Measurements from ENCODE around the gene HSP90B1. TPM values are rescaled to one million over a fixed set of nuclear protein-coding genes. Genes with fewer than 3 reads are reported as not detected.

The HSP90B1 gene
- total and polyA plus RNA-seq, 9 of the 15 experiments (the other 6 are each of a cell fraction or from before 2014, with no cell fraction given) = 196 to 719 (median 557) TPM

GRCh38 chr12:103960616-103961227, 30.5 kb downstream of the HSP90B1 start (continued):
- TF ChIP-seq SOX6 (IDR thresholded peaks at IDR 0.05) = 0 out of 2 replicates have a peak, but pooled peaks have one; percentile 34
- peak; percentile 77 for TF ChIP-seq TEAD4 (IDR thresholded peaks at IDR 0.05; ENCODE audit: low read length)
- no peak for TF ChIP-seq TEAD4 (CRISPR knock-in tag; IDR thresholded peaks at IDR 0.05; ENCODE audit: borderline replicate concordance)
- TF ChIP-seq BCOR (IDR thresholded peaks at IDR 0.05) = no peak
- no peak for TF ChIP-seq TCF7L2 (IDR thresholded peaks at IDR 0.05; ENCODE audit: low read depth, low read length)

- in situ Hi-C loops (cut with MboI) (no loop called here), intact Hi-C loops (cut with micrococcal nuclease) (loop anchor here (5.0 kb wide), 1 partner anchor 145 kb away; no protein-coding TSS in a partner anchor)
- H3K27me3 ChIP-seq (ENCODE audit: control insufficient read depth in 2 of 2, insufficient read depth in 2 of 2, low read length in 2 of 2) = no peaks in the 10 kb centered on the region
- no peaks in the 10 kb centered on the region for H3K9me1 ChIP-seq (ENCODE audit: control insufficient read depth, insufficient read depth, low read length)
- ATAC-seq (no peak), FAIRE-seq (no peak), DNase-seq (ENCODE audit: extremely low read depth in 1 of 4, low spot score in 3 of 4) (no peak)
- no peak overlapping the region for H3K27ac ChIP-seq (ENCODE audit: extremely low read depth, low read depth, low read length)
- 38% methylated on average over 1 of the region's 1 CpG for WGBS (ENCODE audit: insufficient coverage, low coverage, missing lambda C conversion rate)
- peaks cover 6 to 22% of the 10 kb centered on the region in 2 experiments; a peak in 4 of 5 replicates for H3K4me1 ChIP-seq (replicated peaks in 1 of 2; ENCODE audit: control insufficient read depth in 2 of 2, insufficient read depth in 2 of 2, low read length in 2 of 2)
- CTCF ChIA-PET (ENCODE audit: low intra/inter-chr PET ratio) = interaction anchor here (0.5 kb wide), 1 partner anchor 102 kb away, joined by 3 read pairs; the partner anchor contains the start of gene HCFC2
- H3K36me3 ChIP-seq (ENCODE audit: control insufficient read depth, insufficient read depth, low read length) = peaks cover 7% of the 10 kb centered on the region; the same call in 1 of the 3 replicates
- BruUV-seq (replicated peaks) = no TSS peak
- POLR2A ChIA-PET = interaction anchor here (0.6 to 2.7 kb wide), 8 partner anchors 8 to 101 kb away, joined by 3 to 8 read pairs (median 4); partner anchors contain the start of gene HSP90B1
- no peak overlapping the region for H3K4me2 ChIP-seq (ENCODE audit: insufficient read depth, low read length)
- peaks cover 48% of the 10 kb centered on the region for H3K79me2 ChIP-seq (ENCODE audit: control insufficient read depth, insufficient read depth, low read length)
- H3K9ac ChIP-seq (ENCODE audit: insufficient read depth in 1 of 2, low read depth in 2 of 2, low read length in 2 of 2) = no peak overlapping the region
- no peaks in the 10 kb centered on the region for H4K20me1 ChIP-seq (replicated peaks; ENCODE audit: control insufficient read depth, insufficient read depth, low read length)
- no peak overlapping the region for H3K4me3 ChIP-seq
- no peak overlapping the region for H2AFZ ChIP-seq (ENCODE audit: low read depth, low read length)
- H3K9me3 ChIP-seq (replicated peaks; ENCODE audit: control insufficient read depth, insufficient read depth, low read depth, low read length) = no peaks in the 10 kb centered on the region
- no peak for TF ChIP-seq SRF (CRISPR knock-in tag; IDR thresholded peaks at IDR 0.05)
- no peak for TF ChIP-seq SRSF7 (optimal IDR thresholded peaks at IDR 0.05; ENCODE audit: low read depth, low read length)
- no peak for TF ChIP-seq FOSL1 (tag; conservative IDR thresholded peaks at IDR 0.05)
- TF ChIP-seq NRF1 (conservative IDR thresholded peaks at IDR 0.05 in 1 of 2, IDR thresholded peaks at IDR 0.05 in 1 of 2) = no peak
- TF ChIP-seq TRIM28 (IDR thresholded peaks at IDR 0.05) = no peak
- TF ChIP-seq ZNF239 (CRISPR knock-in tag; IDR thresholded peaks at IDR 0.05) = no peak
- no peak for TF ChIP-seq PHF21A (IDR thresholded peaks at IDR 0.05; ENCODE audit: borderline replicate concordance, low read depth)
- no peak for TF ChIP-seq EP300 (IDR thresholded peaks at IDR 0.05; ENCODE audit: low read length)
- no peak for TF ChIP-seq NFXL1 (CRISPR knock-in tag; IDR thresholded peaks at IDR 0.05)
- TF ChIP-seq EHMT2 (IDR thresholded peaks at IDR 0.05) = no peak
- no peak for TF ChIP-seq ZNF780A (CRISPR knock-in tag; IDR thresholded peaks at IDR 0.05)
- TF ChIP-seq ZBTB34 (CRISPR knock-in tag; IDR thresholded peaks at IDR 0.05) = no peak
- TF ChIP-seq HDAC2 (IDR thresholded peaks at IDR 0.05) = no peak
- no peak for TF ChIP-seq MAFF (IDR thresholded peaks at IDR 0.05; ENCODE audit: low read length)
- no peak; the same call in 1 of the 2 replicates for TF ChIP-seq POLR2AphosphoS2 (IDR thresholded peaks at IDR 0.05; ENCODE audit: low read length)
Measured at GRCh38 chr12:103962493-103962892, 32.3 kb downstream of the HSP90B1 start.

All from K562 (cell line).